SW 1271 (cell line): ENCODE results near the gene NRG3.
A peak's percentile ranks its signal among the peaks of the same experiment; 100 is the strongest.
"Not testable (repeated sequence)": the region's sequence is repeated elsewhere in the genome, so short reads cannot be mapped to it uniquely, and the experiment has no call there.

Experiments used
- DNase-seq, 2 experiments: peaks; one replicate each; lab custom pipeline; 2025; lab: John Stamatoyannopoulos, UW

The NRG3 gene

GRCh38 chr10:82982110-82982608 lies 1107.2 kb downstream of the NRG3 start:
- peak; percentile 35 to 68 for DNase-seq

GRCh38 chr10:82986216-82986615 lies 1111.2 kb downstream of the NRG3 start:
- DNase-seq: no peak

GRCh38 chr10:83006479-83006878 lies 1131.5 kb downstream of the NRG3 start:
- DNase-seq: not testable (repeated sequence)

GRCh38 chr10:83007510-83007909 lies 1132.5 kb downstream of the NRG3 start:
- DNase-seq: no peak

GRCh38 chr10:83012866-83013265 lies 1137.9 kb downstream of the NRG3 start:
- no peak for DNase-seq

GRCh38 chr10:83017076-83017867 lies 1142.3 kb downstream of the NRG3 start:
- DNase-seq: no peak

- no peak for DNase-seq
Measured at GRCh38 chr10:83023662-83024061, 1148.7 kb downstream of the NRG3 start.
